ENCODE data around the gene WDR64.

Gene WDR64

DNA sequence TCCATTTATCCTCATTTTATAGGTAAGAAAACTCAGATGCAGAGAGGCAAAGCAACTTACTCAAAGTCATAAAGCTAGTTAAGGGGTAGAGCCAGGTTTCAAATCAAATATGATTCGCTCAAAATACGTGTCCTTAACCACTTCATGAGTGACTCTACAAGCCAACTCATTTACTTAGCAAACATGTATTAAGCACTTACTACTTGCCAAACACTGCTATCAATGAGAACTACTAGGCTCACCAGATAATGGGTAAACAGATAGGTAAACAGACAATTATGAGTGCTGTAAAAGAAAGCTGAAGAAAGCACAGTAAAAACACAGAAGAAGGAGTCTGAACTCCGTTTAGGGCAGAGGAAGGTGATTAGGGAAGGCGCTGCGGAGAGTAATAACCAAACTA lies 65.9 kb downstream of the WDR64 start:
- H3K9me3 ChIP-seq (ENCODE audit: insufficient read depth, low read length), result no peaks in the 10 kb centered on the region
- H3K79me2 ChIP-seq (ENCODE audit: low read length), result no peaks in the 10 kb centered on the region
- H3K36me3 ChIP-seq (replicated peaks; ENCODE audit: low read depth, low read length), result no peaks in the 10 kb centered on the region
- H3K9ac ChIP-seq (ENCODE audit: low read length), result no peak overlapping the region
- no peaks in the 10 kb centered on the region for H4K20me1 ChIP-seq (ENCODE audit: insufficient read depth, low read length)
- H3K4me2 ChIP-seq (ENCODE audit: low read length), result no peak overlapping the region
- H3K4me3 ChIP-seq (ENCODE audit: low read length), result no peak overlapping the region
- H3K27me3 ChIP-seq (ENCODE audit: low read depth, low read length), result peaks cover 16% of the 10 kb centered on the region; the same call in 1 of the 2 replicates
- H2AFZ ChIP-seq (ENCODE audit: low read depth, low read length), result no peak overlapping the region
- TF ChIP-seq, protein P1, sequence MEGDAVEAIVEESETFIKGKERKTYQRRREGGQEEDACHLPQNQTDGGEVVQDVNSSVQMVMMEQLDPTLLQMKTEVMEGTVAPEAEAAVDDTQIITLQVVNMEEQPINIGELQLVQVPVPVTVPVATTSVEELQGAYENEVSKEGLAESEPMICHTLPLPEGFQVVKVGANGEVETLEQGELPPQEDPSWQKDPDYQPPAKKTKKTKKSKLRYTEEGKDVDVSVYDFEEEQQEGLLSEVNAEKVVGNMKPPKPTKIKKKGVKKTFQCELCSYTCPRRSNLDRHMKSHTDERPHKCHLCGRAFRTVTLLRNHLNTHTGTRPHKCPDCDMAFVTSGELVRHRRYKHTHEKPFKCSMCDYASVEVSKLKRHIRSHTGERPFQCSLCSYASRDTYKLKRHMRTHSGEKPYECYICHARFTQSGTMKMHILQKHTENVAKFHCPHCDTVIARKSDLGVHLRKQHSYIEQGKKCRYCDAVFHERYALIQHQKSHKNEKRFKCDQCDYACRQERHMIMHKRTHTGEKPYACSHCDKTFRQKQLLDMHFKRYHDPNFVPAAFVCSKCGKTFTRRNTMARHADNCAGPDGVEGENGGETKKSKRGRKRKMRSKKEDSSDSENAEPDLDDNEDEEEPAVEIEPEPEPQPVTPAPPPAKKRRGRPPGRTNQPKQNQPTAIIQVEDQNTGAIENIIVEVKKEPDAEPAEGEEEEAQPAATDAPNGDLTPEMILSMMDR (IDR thresholded peaks at IDR 0.05; ENCODE audit: low read depth, low read length), result no peak
- TF ChIP-seq EZH2phosphoT487 (IDR thresholded peaks at IDR 0.05; ENCODE audit: low read depth), result no peak
- H3K27ac ChIP-seq (ENCODE audit: low read length), result no peak overlapping the region
- peaks cover 14% of the 10 kb centered on the region for H3K4me1 ChIP-seq (ENCODE audit: low read length)

DNA sequence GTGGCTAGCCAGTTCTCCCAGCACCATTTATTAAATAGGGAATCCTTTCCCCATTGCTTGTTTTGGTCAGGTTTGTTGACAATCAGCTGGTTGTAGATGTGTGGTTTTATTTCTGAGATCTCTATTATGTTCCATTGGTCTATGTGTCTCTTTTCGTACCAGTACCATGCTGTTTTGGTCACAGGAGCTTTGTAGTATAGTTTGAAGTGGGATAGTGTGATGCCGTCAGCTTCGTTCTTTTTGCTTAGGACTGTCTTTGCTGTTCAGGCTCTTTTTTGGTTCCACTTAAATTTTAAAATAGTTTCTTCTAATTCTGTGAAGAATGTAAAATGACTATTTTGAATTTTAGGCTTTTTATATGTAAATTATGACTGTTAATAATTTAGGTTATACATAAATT lies 68.9 kb downstream of the WDR64 start:
- H3K9me3 ChIP-seq (ENCODE audit: insufficient read depth, low read length), result no peaks in the 10 kb centered on the region
- H3K4me3 ChIP-seq (ENCODE audit: low read length), result no peak overlapping the region
- H3K27me3 ChIP-seq (ENCODE audit: low read depth, low read length), result peaks cover 20% of the 10 kb centered on the region; the same call in 1 of the 2 replicates
- peaks cover 4% of the 10 kb centered on the region; the same call in 1 of the 2 replicates for H3K4me1 ChIP-seq (ENCODE audit: low read length)
- no peak overlapping the region for H3K9ac ChIP-seq (ENCODE audit: low read length)
- H2AFZ ChIP-seq (ENCODE audit: low read depth, low read length), result no peak overlapping the region
- TF ChIP-seq EZH2phosphoT487 (IDR thresholded peaks at IDR 0.05; ENCODE audit: low read depth), result no peak
- TF ChIP-seq, protein P1 (IDR thresholded peaks at IDR 0.05; ENCODE audit: low read depth, low read length), result no peak
- no peak overlapping the region for H3K4me2 ChIP-seq (ENCODE audit: low read length)
- H3K79me2 ChIP-seq (ENCODE audit: low read length), result no peaks in the 10 kb centered on the region
- H4K20me1 ChIP-seq (ENCODE audit: insufficient read depth, low read length), result no peaks in the 10 kb centered on the region
- no peaks in the 10 kb centered on the region for H3K36me3 ChIP-seq (replicated peaks; ENCODE audit: low read depth, low read length)
- H3K27ac ChIP-seq (ENCODE audit: low read length), result no peak overlapping the region

DNA sequence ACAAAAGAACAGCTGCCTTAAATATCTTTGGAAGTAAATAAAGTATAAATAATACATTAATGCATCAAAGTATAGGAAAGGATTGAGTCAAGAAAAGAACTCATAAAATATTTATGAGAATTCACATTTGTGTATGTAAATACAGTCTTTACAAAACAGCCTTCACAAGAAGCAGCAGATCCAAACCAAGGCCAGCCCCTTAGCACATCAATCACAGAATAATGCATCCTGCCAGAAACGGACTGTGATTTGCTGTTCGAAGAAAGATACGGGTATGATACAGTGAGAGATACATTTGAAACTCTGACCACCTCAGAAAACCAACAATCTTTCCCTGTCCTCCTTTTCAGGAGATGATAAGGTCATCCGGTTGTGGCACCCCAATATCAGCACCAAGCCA lies 70.9 kb downstream of the WDR64 start:
- Histone ChIP-seq H4K20me1 (ENCODE audit: insufficient read depth, low read length) (no peaks in the 10 kb centered on the region), H3K4me1 (ENCODE audit: low read length) (peaks cover 4% of the 10 kb centered on the region; the same call in 1 of the 2 replicates), H2AFZ (ENCODE audit: low read depth, low read length) (no peak overlapping the region), H3K4me2 (ENCODE audit: low read length) (no peak overlapping the region), H3K36me3 (replicated peaks; ENCODE audit: low read depth, low read length) (no peaks in the 10 kb centered on the region), H3K9me3 (ENCODE audit: insufficient read depth, low read length) (no peaks in the 10 kb centered on the region), H3K9ac (ENCODE audit: low read length) (no peak overlapping the region), H3K79me2 (ENCODE audit: low read length) (no peaks in the 10 kb centered on the region), H3K27me3 (ENCODE audit: low read depth, low read length) (peaks cover 21% of the 10 kb centered on the region; the same call in 1 of the 2 replicates), H3K27ac (ENCODE audit: low read length) (no peak overlapping the region), H3K4me3 (ENCODE audit: low read length) (no peak overlapping the region)
- TF ChIP-seq EZH2phosphoT487 (IDR thresholded peaks at IDR 0.05; ENCODE audit: low read depth), result no peak
- TF ChIP-seq, protein P1 (IDR thresholded peaks at IDR 0.05; ENCODE audit: low read depth, low read length), result no peak

DNA sequence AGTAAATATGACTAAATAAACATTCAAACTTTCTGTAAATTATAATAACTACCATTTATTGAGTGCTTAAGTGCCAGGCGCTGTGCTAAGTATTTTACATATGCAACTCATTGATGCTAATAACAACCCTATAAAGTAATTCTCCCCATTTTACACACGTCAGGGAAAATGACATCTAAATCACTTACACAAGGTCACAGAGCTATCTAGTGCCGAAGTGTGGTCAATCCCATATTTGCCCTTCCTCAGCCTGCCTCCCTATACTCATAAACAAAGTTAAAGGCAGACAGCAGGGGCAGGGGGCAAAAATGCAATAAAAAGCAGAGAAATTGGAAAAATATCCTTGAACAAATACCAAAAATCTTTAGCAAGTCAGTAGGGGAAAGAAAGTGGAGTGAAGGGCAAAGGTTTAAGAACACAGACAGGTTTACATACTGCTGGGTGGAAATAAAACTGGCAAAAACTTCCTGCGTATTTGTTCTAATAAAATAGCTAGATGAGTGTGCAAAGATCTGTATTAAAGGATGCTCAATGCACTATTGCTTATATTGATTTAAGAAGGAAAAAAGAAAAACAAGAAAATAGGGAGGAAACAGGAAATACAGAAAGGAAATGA lies 72.8 kb downstream of the WDR64 start:
- Histone ChIP-seq H3K9ac (ENCODE audit: low read length) (no peak overlapping the region), H4K20me1 (ENCODE audit: insufficient read depth, low read length) (no peaks in the 10 kb centered on the region), H2AFZ (ENCODE audit: low read depth, low read length) (no peak overlapping the region), H3K36me3 (replicated peaks; ENCODE audit: low read depth, low read length) (no peaks in the 10 kb centered on the region), H3K27me3 (ENCODE audit: low read depth, low read length) (peaks cover 30% of the 10 kb centered on the region), H3K4me2 (ENCODE audit: low read length) (no peak overlapping the region), H3K79me2 (ENCODE audit: low read length) (no peaks in the 10 kb centered on the region), H3K4me3 (ENCODE audit: low read length) (no peak overlapping the region), H3K27ac (ENCODE audit: low read length) (no peak overlapping the region), H3K4me1 (ENCODE audit: low read length) (peaks cover 4% of the 10 kb centered on the region; the same call in 1 of the 2 replicates), H3K9me3 (ENCODE audit: insufficient read depth, low read length) (no peaks in the 10 kb centered on the region)
- TF ChIP-seq EZH2phosphoT487 (IDR thresholded peaks at IDR 0.05; ENCODE audit: low read depth), result no peak
- TF ChIP-seq, protein P1 (IDR thresholded peaks at IDR 0.05; ENCODE audit: low read depth, low read length), result no peak

Data from OCI-LY3 (cell line).